ENCODE data around the gene PAQR8.

The PAQR8 gene

GRCh38 chr6:52337633-52338290 is 24.2 kb upstream of the PAQR8 start:
- no peaks in the 10 kb centered on the region for H3K79me2 ChIP-seq (ENCODE audit: low read length)
- H3F3A ChIP-seq (ENCODE audit: insufficient read depth, low read length) = no peaks in the 10 kb centered on the region
- no peak overlapping the region for H3K4me3 ChIP-seq (ENCODE audit: low read length)
- peak overlapping the region; percentile 7; the same call in 1 of the 2 replicates for H3K27ac ChIP-seq (ENCODE audit: low read length)
- no peak overlapping the region for H3K4me2 ChIP-seq (ENCODE audit: low read depth, low read length)
- peak; percentile 24 for DNase-seq
- no peaks in the 10 kb centered on the region for H4K20me1 ChIP-seq (ENCODE audit: insufficient read depth, low read length)
- H3K9me2 ChIP-seq (replicated peaks; ENCODE audit: insufficient read depth, low read length) = no peaks in the 10 kb centered on the region
- H2AFZ ChIP-seq (ENCODE audit: low read length) = no peak overlapping the region
- H3K9ac ChIP-seq (ENCODE audit: low read length) = no peak overlapping the region
- TF ChIP-seq EZH2phosphoT487 (IDR thresholded peaks at IDR 0.05; ENCODE audit: low read length) = no peak
- no peak for TF ChIP-seq EZH2 (optimal IDR thresholded peaks at IDR 0.05; ENCODE audit: low read depth, low read length)
- no peak for TF ChIP-seq CTCF (IDR thresholded peaks at IDR 0.05; ENCODE audit: low read length)
- no peaks in the 10 kb centered on the region for H3K27me3 ChIP-seq (replicated peaks; ENCODE audit: insufficient read depth, low read length)
- H3K4me1 ChIP-seq (ENCODE audit: low read length) = peaks cover 14% of the 10 kb centered on the region
- H3K9me3 ChIP-seq (replicated peaks; ENCODE audit: insufficient read depth, low read length) = no peaks in the 10 kb centered on the region
- H3K36me3 ChIP-seq (replicated peaks; ENCODE audit: insufficient read depth, low read length) = no peaks in the 10 kb centered on the region

- Histone ChIP-seq H4K20me1 (ENCODE audit: insufficient read depth, low read length) (no peaks in the 10 kb centered on the region), H3K4me2 (ENCODE audit: low read depth, low read length) (no peak overlapping the region), H3K36me3 (replicated peaks; ENCODE audit: insufficient read depth, low read length) (no peaks in the 10 kb centered on the region), H3F3A (ENCODE audit: insufficient read depth, low read length) (no peaks in the 10 kb centered on the region), H3K9me3 (replicated peaks; ENCODE audit: insufficient read depth, low read length) (no peaks in the 10 kb centered on the region), H3K27me3 (replicated peaks; ENCODE audit: insufficient read depth, low read length) (no peaks in the 10 kb centered on the region), H3K4me1 (ENCODE audit: low read length) (peaks cover 14% of the 10 kb centered on the region), H2AFZ (ENCODE audit: low read length) (no peak overlapping the region), H3K4me3 (ENCODE audit: low read length) (no peak overlapping the region), H3K79me2 (ENCODE audit: low read length) (no peaks in the 10 kb centered on the region), H3K27ac (ENCODE audit: low read length) (no peak overlapping the region), H3K9me2 (replicated peaks; ENCODE audit: insufficient read depth, low read length) (no peaks in the 10 kb centered on the region), H3K9ac (ENCODE audit: low read length) (no peak overlapping the region)
- no peak for DNase-seq
- TF ChIP-seq EZH2 (optimal IDR thresholded peaks at IDR 0.05; ENCODE audit: low read depth, low read length) (no peak), EZH2phosphoT487 (IDR thresholded peaks at IDR 0.05; ENCODE audit: low read length) (no peak), CTCF (IDR thresholded peaks at IDR 0.05; ENCODE audit: low read length) (no peak)
These were observed 21.4 kb upstream of the PAQR8 start for GRCh38 chr6:52340603-52340880.

- no peak for DNase-seq
- TF ChIP-seq CTCF (IDR thresholded peaks at IDR 0.05; ENCODE audit: low read length) (no peak), EZH2phosphoT487 (IDR thresholded peaks at IDR 0.05; ENCODE audit: low read length) (no peak), EZH2 (optimal IDR thresholded peaks at IDR 0.05; ENCODE audit: low read depth, low read length) (no peak)
- no peak overlapping the region for H3K4me2 ChIP-seq (ENCODE audit: low read depth, low read length)
These were observed 20.2 kb upstream of the PAQR8 start for GRCh38 chr6:52341561-52342260.

More at GRCh38 chr6:52341561-52342260, 20.2 kb upstream of the PAQR8 start:
- H3K4me1 ChIP-seq (ENCODE audit: low read length) = peaks cover 14% of the 10 kb centered on the region
- H3F3A ChIP-seq (ENCODE audit: insufficient read depth, low read length) = no peaks in the 10 kb centered on the region
- H4K20me1 ChIP-seq (ENCODE audit: insufficient read depth, low read length) = no peaks in the 10 kb centered on the region
- no peak overlapping the region for H2AFZ ChIP-seq (ENCODE audit: low read length)
- no peak overlapping the region for H3K4me3 ChIP-seq (ENCODE audit: low read length)
- H3K79me2 ChIP-seq (ENCODE audit: low read length) = no peaks in the 10 kb centered on the region
- no peaks in the 10 kb centered on the region for H3K36me3 ChIP-seq (replicated peaks; ENCODE audit: insufficient read depth, low read length)
- no peaks in the 10 kb centered on the region for H3K27me3 ChIP-seq (replicated peaks; ENCODE audit: insufficient read depth, low read length)
- H3K9me2 ChIP-seq (replicated peaks; ENCODE audit: insufficient read depth, low read length) = no peaks in the 10 kb centered on the region
- no peak overlapping the region for H3K27ac ChIP-seq (ENCODE audit: low read length)
- H3K9me3 ChIP-seq (replicated peaks; ENCODE audit: insufficient read depth, low read length) = no peaks in the 10 kb centered on the region
- H3K9ac ChIP-seq (ENCODE audit: low read length) = no peak overlapping the region
